Right ventricle myocardium inferior (tissue), 1 donor: ENCODE results near the gene RGPD4. TPM values are rescaled to one million over a fixed set of nuclear protein-coding genes. Genes with fewer than 3 reads are reported as not detected.
"Not testable (repeated sequence)": the region's sequence is repeated elsewhere in the genome, so short reads cannot be mapped to it uniquely, and the experiment has no call there.

ENCODE experiments used
- ATAC-seq: fragments of 200-7000 bp; cut with Tn5 transposase; one replicate; pipeline ENCODE4 v1.9.1; 2020; ENCODE audit warnings: mild to moderate bottlenecking, moderate library complexity
- DNase-seq: peaks from one replicate; pipeline ENCODE4 v3.0.0; 2021; ENCODE audit errors: missing footprints
- intact Hi-C: fragments of 100-400 bp; cut with DNase I; formaldehyde crosslinking; loops from one replicate; pipeline ENCODE4 v1.11.0; 2022
- total RNA-seq: library from RNA; stranded (reverse); fragmentation: NEBNext Ultra II Directional; extraction: Animal tissue kit (Norgen Biotek cat#: 25700); gene quantifications from one replicate; pipeline ENCODE4 v1.2.1, GENCODE V29; 2021
- donor health status: DM: no; HTN: yes; CAD: no; lungs with severe emphysema.

RGPD4 gene
- total RNA-seq, 1 donor from 2014 or later: 0.05 TPM

GRCh38 chr2:107916121-107916520 is 89.4 kb downstream of the RGPD4 start:
- intact Hi-C loops, DNase-seq: not testable (repeated sequence)
- peak; percentile 39 for ATAC-seq

- ATAC-seq, DNase-seq, intact Hi-C loops: not testable (repeated sequence)
Observed at GRCh38 chr2:107916696-107917370, 90.1 kb downstream of the RGPD4 start.

GRCh38 chr2:107927034-107927534 is 100.4 kb downstream of the RGPD4 start:
- intact Hi-C loops: no loop called here
- DNase-seq: no peak
- ATAC-seq: no peak

- intact Hi-C loops: no loop called here
- DNase-seq (no peak), ATAC-seq (no peak)
Observed at GRCh38 chr2:107931412-107931811, 104.7 kb downstream of the RGPD4 start.

GRCh38 chr2:107932488-107932887 is 105.8 kb downstream of the RGPD4 start:
- no peak for ATAC-seq
- intact Hi-C loops: no loop called here
- no peak for DNase-seq

- ATAC-seq (no peak), DNase-seq (no peak)
- intact Hi-C loops: no loop called here
Observed at GRCh38 chr2:107932979-107933378, 106.3 kb downstream of the RGPD4 start.

GRCh38 chr2:107936433-107937359 is 110.0 kb downstream of the RGPD4 start:
- no peak for ATAC-seq
- intact Hi-C loops: no loop called here
- DNase-seq: no peak

Other genes starting within 250 kb of the RGPD4 start
- gene SLC5A7, start 159.6 kb downstream of the RGPD4 start, total RNA-seq: 0.11 TPM